ENCODE results near the gene AGPAT3. TPM values are rescaled to one million over a fixed set of nuclear protein-coding genes. Genes with fewer than 3 reads are reported as not detected.

AGPAT3 gene
- total RNA-seq, 1 donor from 2014 or later, result 7.8 TPM

DNA sequence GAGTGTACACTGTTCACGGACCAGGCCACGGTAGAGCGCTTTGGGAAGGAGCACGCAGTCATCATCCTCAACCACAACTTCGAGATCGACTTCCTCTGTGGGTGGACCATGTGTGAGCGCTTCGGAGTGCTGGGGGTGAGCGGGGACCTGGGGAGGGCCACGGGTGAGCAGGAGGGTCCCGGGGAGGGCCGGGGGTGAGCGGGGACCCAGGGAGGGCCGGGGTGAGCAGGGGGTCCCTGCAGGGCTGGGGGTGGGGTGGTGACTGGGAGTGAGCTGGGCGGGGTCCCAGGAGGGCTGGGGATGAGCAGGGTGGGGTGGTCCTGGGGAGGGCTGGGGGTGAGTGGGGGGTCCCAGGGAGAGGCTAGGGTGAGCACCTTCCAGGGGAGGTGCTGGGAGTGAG is 103.0 kb downstream of the AGPAT3 start:
- H3K27ac ChIP-seq, result no peak overlapping the region
- Mint-ChIP-seq H3K27me3 (ENCODE audit: insufficient read depth, low read depth) (peaks cover 5% of the 10 kb centered on the region), H3K36me3 (peaks cover 10% of the 10 kb centered on the region), H3K9me3 (peaks cover 5% of the 10 kb centered on the region), H3K4me3 (no peak overlapping the region), H3K4me1 (peaks cover 3% of the 10 kb centered on the region), H3K27ac (no peak overlapping the region)
- TF ChIP-seq EZH2 (IDR thresholded peaks at IDR 0.05) (no peak), EZH2phosphoT487 (IDR thresholded peaks at IDR 0.05) (no peak)
- TF ChIP-seq, protein P1, sequence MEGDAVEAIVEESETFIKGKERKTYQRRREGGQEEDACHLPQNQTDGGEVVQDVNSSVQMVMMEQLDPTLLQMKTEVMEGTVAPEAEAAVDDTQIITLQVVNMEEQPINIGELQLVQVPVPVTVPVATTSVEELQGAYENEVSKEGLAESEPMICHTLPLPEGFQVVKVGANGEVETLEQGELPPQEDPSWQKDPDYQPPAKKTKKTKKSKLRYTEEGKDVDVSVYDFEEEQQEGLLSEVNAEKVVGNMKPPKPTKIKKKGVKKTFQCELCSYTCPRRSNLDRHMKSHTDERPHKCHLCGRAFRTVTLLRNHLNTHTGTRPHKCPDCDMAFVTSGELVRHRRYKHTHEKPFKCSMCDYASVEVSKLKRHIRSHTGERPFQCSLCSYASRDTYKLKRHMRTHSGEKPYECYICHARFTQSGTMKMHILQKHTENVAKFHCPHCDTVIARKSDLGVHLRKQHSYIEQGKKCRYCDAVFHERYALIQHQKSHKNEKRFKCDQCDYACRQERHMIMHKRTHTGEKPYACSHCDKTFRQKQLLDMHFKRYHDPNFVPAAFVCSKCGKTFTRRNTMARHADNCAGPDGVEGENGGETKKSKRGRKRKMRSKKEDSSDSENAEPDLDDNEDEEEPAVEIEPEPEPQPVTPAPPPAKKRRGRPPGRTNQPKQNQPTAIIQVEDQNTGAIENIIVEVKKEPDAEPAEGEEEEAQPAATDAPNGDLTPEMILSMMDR (IDR thresholded peaks at IDR 0.05), result no peak
- no peak overlapping the region for H3K4me3 ChIP-seq
- H3K4me2 ChIP-seq, result no peak overlapping the region
- no peak overlapping the region for H3K9ac ChIP-seq
- no peaks in the 10 kb centered on the region for H3K27me3 ChIP-seq
- DNase-seq (ENCODE audit: low spot score), result no peak
- no peaks in the 10 kb centered on the region for H3K4me1 ChIP-seq
- H3K9me3 ChIP-seq (ENCODE audit: low read depth), result no peaks in the 10 kb centered on the region
- no peaks in the 10 kb centered on the region for H3K79me2 ChIP-seq (ENCODE audit: low read depth)
- no peaks in the 10 kb centered on the region for H3F3A ChIP-seq (ENCODE audit: low read depth)
- H3K36me3 ChIP-seq, result no peaks in the 10 kb centered on the region
- H2AFZ ChIP-seq (replicated peaks), result no peak overlapping the region
- no peaks in the 10 kb centered on the region for H4K20me1 ChIP-seq (ENCODE audit: low read depth)

DNA sequence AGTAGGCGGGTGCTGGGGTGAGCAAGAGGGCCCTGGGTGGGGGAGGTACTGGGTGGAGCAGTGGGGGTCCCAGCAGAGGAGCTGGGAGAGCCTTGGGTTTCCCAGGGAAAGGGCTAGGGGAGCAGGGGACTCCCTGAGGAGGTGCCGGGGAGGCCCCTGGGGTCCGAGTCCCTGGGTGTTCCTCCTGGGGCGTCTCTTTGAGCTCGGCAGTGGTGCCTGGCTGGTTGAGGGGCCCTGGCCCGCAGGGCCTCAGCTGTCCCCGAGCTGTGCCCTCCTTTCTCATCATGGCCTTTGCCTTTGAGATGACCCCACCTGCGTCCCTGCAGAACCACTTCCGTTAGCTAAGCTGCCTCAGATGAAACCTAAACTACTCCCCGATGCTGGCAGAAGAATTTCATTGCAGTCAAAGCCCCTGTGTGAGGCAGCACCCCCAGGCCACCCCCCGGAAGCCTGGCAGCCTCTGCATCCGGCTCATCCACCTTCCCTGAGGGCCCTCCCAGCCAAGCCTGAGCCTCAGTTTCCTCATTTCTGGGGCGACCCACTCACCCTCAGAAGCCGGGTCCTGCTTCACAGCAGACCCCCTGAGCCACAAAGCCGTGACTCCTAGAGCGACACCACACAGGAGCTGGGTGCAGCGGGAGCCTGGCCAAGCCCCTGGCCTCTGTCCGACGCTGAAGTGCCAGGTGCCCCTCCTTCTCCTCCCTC is 103.5 kb downstream of the AGPAT3 start:
- peaks cover 2% of the 10 kb centered on the region for H3K9me3 Mint-ChIP-seq

DNA sequence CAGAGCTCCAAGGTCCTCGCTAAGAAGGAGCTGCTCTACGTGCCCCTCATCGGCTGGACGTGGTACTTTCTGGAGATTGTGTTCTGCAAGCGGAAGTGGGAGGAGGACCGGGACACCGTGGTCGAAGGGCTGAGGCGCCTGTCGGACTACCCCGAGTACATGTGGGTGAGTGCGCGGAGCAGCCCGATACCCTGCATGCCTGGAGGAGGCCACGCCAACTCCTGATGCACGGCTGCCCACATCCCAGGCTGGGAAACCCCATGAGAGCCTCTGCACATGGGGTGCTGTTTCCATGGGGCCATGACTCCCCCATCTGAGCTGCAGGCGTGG is 104.1 kb downstream of the AGPAT3 start:
- H3K27ac Mint-ChIP-seq, result no peak overlapping the region
- no peaks in the 10 kb centered on the region for H3K9me3 Mint-ChIP-seq
- H3K4me1 ChIP-seq, result no peaks in the 10 kb centered on the region
- no peak for TF ChIP-seq EZH2 (IDR thresholded peaks at IDR 0.05)
- no peak for TF ChIP-seq EZH2phosphoT487 (IDR thresholded peaks at IDR 0.05)
- H3K27me3 ChIP-seq, result no peaks in the 10 kb centered on the region
- H3K4me1 Mint-ChIP-seq, result peaks cover 3% of the 10 kb centered on the region
- H3K4me3 ChIP-seq, result no peak overlapping the region
- no peaks in the 10 kb centered on the region for H3F3A ChIP-seq (ENCODE audit: low read depth)
- H3K27me3 Mint-ChIP-seq (ENCODE audit: insufficient read depth, low read depth), result peaks cover 3% of the 10 kb centered on the region
- H2AFZ ChIP-seq (replicated peaks), result no peak overlapping the region
- H4K20me1 ChIP-seq (ENCODE audit: low read depth), result no peaks in the 10 kb centered on the region
- H3K79me2 ChIP-seq (ENCODE audit: low read depth), result no peaks in the 10 kb centered on the region
- DNase-seq (ENCODE audit: low spot score), result no peak
- no peaks in the 10 kb centered on the region for H3K36me3 ChIP-seq
- H3K4me2 ChIP-seq, result no peak overlapping the region
- H3K4me3 Mint-ChIP-seq, result no peak overlapping the region
- peaks cover 3% of the 10 kb centered on the region for H3K36me3 Mint-ChIP-seq
- no peak overlapping the region for H3K27ac ChIP-seq
- no peak overlapping the region for H3K9ac ChIP-seq
- H3K9me3 ChIP-seq (ENCODE audit: low read depth), result no peaks in the 10 kb centered on the region

More for the DNA sequence above, 103.5 kb downstream of the AGPAT3 start:
- no peak overlapping the region for H3K4me3 Mint-ChIP-seq
- no peaks in the 10 kb centered on the region for H4K20me1 ChIP-seq (ENCODE audit: low read depth)
- no peaks in the 10 kb centered on the region for H3K79me2 ChIP-seq (ENCODE audit: low read depth)
- TF ChIP-seq EZH2phosphoT487 (IDR thresholded peaks at IDR 0.05) (no peak), EZH2 (IDR thresholded peaks at IDR 0.05) (no peak)
- TF ChIP-seq, protein P1 (IDR thresholded peaks at IDR 0.05), result no peak
- H3K9me3 ChIP-seq (ENCODE audit: low read depth), result no peaks in the 10 kb centered on the region
- no peaks in the 10 kb centered on the region for H3F3A ChIP-seq (ENCODE audit: low read depth)
- no peak overlapping the region for H3K27ac Mint-ChIP-seq
- H3K4me1 ChIP-seq, result no peaks in the 10 kb centered on the region
- no peak overlapping the region for H3K9ac ChIP-seq
- no peak for DNase-seq (ENCODE audit: low spot score)
- H3K4me3 ChIP-seq, result no peak overlapping the region
- H3K27me3 ChIP-seq, result no peaks in the 10 kb centered on the region
- H3K27me3 Mint-ChIP-seq (ENCODE audit: insufficient read depth, low read depth), result peaks cover 3% of the 10 kb centered on the region
- H3K4me1 Mint-ChIP-seq, result peaks cover 3% of the 10 kb centered on the region
- H3K36me3 ChIP-seq, result no peaks in the 10 kb centered on the region
- no peak overlapping the region for H3K4me2 ChIP-seq
- H2AFZ ChIP-seq (replicated peaks), result no peak overlapping the region
- peaks cover 7% of the 10 kb centered on the region for H3K36me3 Mint-ChIP-seq
- no peak overlapping the region for H3K27ac ChIP-seq

DNA sequence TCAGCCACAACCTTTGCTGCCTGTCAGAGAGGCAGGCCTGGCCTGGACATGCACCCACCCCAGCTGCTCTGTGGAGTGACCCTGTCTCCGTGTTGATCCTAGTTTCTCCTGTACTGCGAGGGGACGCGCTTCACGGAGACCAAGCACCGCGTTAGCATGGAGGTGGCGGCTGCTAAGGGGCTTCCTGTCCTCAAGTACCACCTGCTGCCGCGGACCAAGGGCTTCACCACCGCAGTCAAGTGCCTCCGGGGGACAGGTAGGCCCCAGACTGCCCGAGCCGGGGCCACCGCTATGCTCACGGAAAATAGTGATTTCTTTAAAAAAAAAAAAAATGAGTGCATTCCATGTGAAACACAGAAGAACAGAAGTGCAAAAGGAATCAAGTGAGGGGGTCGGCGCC is 105.5 kb downstream of the AGPAT3 start:
- no peak overlapping the region for H3K27ac Mint-ChIP-seq
- H3K36me3 ChIP-seq, result no peaks in the 10 kb centered on the region
- DNase-seq (ENCODE audit: low spot score), result no peak

More for the DNA sequence above, 105.5 kb downstream of the AGPAT3 start:
- no peak overlapping the region for H3K4me3 ChIP-seq
- no peaks in the 10 kb centered on the region for H3K4me1 ChIP-seq
- H3K79me2 ChIP-seq (ENCODE audit: low read depth), result no peaks in the 10 kb centered on the region
- H3F3A ChIP-seq (ENCODE audit: low read depth), result peaks cover 7% of the 10 kb centered on the region
- H3K9ac ChIP-seq, result no peak overlapping the region
- no peaks in the 10 kb centered on the region for H4K20me1 ChIP-seq (ENCODE audit: low read depth)
- TF ChIP-seq EZH2 (IDR thresholded peaks at IDR 0.05) (no peak), EZH2phosphoT487 (IDR thresholded peaks at IDR 0.05) (no peak)
- TF ChIP-seq, protein P1 (IDR thresholded peaks at IDR 0.05), result no peak
- H3K4me3 Mint-ChIP-seq, result no peak overlapping the region
- no peak overlapping the region for H3K27ac ChIP-seq
- H3K27me3 ChIP-seq, result no peaks in the 10 kb centered on the region
- H2AFZ ChIP-seq (replicated peaks), result no peak overlapping the region
- no peaks in the 10 kb centered on the region for H3K9me3 ChIP-seq (ENCODE audit: low read depth)
- H3K27me3 Mint-ChIP-seq (ENCODE audit: insufficient read depth, low read depth), result peaks cover 10% of the 10 kb centered on the region
- no peak overlapping the region for H3K4me2 ChIP-seq
- H3K9me3 Mint-ChIP-seq, result no peaks in the 10 kb centered on the region
- H3K4me1 Mint-ChIP-seq, result peaks cover 8% of the 10 kb centered on the region
- peaks cover 3% of the 10 kb centered on the region for H3K36me3 Mint-ChIP-seq
